H54 (cell line): ENCODE measurements around the gene YY1.

ENCODE experiments used
- DNase-seq: peaks from one replicate; pipeline ENCODE4 v3.0.0; 2011; ENCODE audit warnings: low spot score, mixed read lengths; ENCODE audit not compliant: insufficient read length
- FAIRE-seq: peaks from 3 replicates; lab custom pipeline; 2011; peaks lifted over from hg19 to GRCh38; lab: Jason Lieb, UNC
- POLR2A ChIP-seq: IDR thresholded peaks from 2 replicates; pipeline ENCODE4 v1.6.1; 2011; ENCODE audit warnings: low read depth, mild to moderate bottlenecking, low read length

Gene YY1

GRCh38 chr14:100241279-100241678 is 2.3 kb downstream of the YY1 start:
- FAIRE-seq (no peak), DNase-seq (no peak)
- no peak for TF ChIP-seq POLR2A

DNA sequence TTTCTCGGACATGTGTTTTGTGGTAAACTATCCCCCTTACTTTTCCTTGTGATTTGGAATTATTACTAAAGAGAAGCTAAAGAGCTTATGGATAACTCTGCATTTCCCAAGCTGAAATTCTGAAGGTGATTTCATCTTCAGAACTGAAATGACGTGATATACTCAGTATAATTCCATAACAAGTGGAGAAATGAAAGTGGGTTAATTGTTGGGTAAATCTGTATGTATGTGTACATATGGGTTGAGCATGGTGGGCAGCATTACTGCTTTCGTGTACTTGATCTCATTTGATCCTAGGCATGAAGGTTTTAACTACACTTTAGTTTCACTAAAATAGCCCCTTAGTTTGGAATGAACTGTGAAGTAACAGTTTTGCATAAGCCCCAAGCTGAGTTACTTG is 4.1 kb downstream of the YY1 start:
- DNase-seq: no peak
- no peak for FAIRE-seq
- TF ChIP-seq POLR2A: no peak

GRCh38 chr14:100246809-100247428 is 8.0 kb downstream of the YY1 start:
- FAIRE-seq: peak; percentile 90
- peak; percentile 45 for DNase-seq

DNA sequence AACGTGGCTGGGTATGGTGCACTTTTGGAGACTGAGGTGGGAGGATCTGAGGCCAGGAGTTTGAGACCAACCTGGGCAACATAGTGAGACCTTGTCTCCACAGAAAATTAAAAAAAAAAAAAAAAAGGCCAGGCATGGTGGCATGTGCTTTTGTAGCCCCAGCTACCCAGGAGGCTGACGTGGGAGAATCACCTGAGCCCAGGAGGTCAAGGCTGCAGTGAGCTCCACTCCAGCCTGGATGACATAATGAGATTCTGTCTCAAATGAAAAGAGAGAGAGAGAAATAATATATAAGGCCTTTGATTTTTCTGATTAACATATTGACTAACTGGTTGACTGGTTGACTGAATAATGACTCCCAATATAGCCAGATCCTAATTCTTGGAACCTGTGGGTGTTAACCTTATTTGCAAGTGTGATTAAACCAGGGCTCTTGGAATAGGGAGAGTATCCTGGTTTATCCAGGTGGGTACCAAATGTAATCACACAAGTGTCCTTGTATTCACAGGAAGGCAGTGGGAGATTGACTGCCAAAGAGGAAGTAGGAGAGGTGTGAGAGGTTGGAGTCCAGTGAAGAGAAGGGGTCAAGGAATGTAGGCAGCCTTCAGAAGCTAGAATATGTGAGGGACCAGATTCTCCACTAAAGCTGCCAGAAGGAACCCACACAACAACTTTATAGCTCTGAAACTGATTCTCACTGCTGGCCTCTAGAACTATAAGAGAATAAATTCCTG is 12.0 kb downstream of the YY1 start:
- DNase-seq (no peak), FAIRE-seq (peak; percentile 20)
- TF ChIP-seq POLR2A: no peak

More at GRCh38 chr14:100246809-100247428, 8.0 kb downstream of the YY1 start:
- TF ChIP-seq POLR2A: no peak

DNA sequence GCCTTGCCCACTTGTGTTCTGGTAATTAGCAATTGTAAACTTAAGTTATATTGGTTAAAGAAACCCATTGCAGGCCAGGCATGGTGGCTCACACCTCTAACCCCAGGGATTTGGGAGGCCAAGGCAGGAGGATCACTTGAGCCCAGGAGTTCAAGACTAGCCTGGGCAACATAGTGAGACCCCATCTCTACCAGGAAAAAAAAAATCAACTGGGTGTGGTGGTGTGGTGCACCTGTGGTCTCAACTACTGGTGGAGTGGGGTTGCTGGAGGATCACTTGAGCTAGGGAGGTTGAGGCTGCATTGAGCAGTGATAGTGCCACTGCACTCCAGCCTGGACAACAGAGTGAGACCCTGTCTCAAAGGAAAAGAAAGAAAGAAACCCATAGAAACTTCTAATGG is 13.7 kb downstream of the YY1 start:
- FAIRE-seq: no peak
- TF ChIP-seq POLR2A: no peak
- DNase-seq: no peak

- FAIRE-seq (no peak), DNase-seq (no peak)
- TF ChIP-seq POLR2A: no peak
Observed at GRCh38 chr14:100256339-100256895, 17.5 kb downstream of the YY1 start.

GRCh38 chr14:100261621-100262020 is 22.7 kb downstream of the YY1 start:
- FAIRE-seq (no peak), DNase-seq (no peak)
- no peak for TF ChIP-seq POLR2A

- TF ChIP-seq POLR2A: no peak
- no peak for DNase-seq
- FAIRE-seq: no peak
Observed at GRCh38 chr14:100262545-100262944, 23.6 kb downstream of the YY1 start.

GRCh38 chr14:100263141-100263540 is 24.2 kb downstream of the YY1 start:
- no peak for TF ChIP-seq POLR2A
- FAIRE-seq (no peak), DNase-seq (no peak)

- FAIRE-seq (peak; percentile 52), DNase-seq (no peak)
- TF ChIP-seq POLR2A: no peak
Observed at GRCh38 chr14:100267990-100268389, 29.0 kb downstream of the YY1 start.

GRCh38 chr14:100268591-100269207 is 29.8 kb downstream of the YY1 start:
- FAIRE-seq (peak; percentile 80), DNase-seq (no peak)

GRCh38 chr14:100271247-100271939 is 32.4 kb downstream of the YY1 start:
- TF ChIP-seq POLR2A: no peak
- DNase-seq (no peak), FAIRE-seq (peak; percentile 20)

More at GRCh38 chr14:100268591-100269207, 29.8 kb downstream of the YY1 start:
- no peak for TF ChIP-seq POLR2A

GRCh38 chr14:100274250-100274649 is 35.3 kb downstream of the YY1 start:
- no peak for TF ChIP-seq POLR2A
- FAIRE-seq: no peak

More at GRCh38 chr14:100274250-100274649, 35.3 kb downstream of the YY1 start:
- DNase-seq: no peak
